Measurements from ENCODE around the gene UBR2. TPM values are rescaled to one million over a fixed set of nuclear protein-coding genes. Genes with fewer than 3 reads are reported as not detected.

Gene UBR2
- total and polyA plus RNA-seq, 9 of the 15 experiments (the other 6 are each of a cell fraction or from before 2014, with no cell fraction given) = 9.1 to 38.9 (median 23.4) TPM

- intact Hi-C loops (cut with micrococcal nuclease) = loop anchor here (2.0 to 5.0 kb wide), 4 partner anchors 180 to 330 kb away; partner anchors contain the start of gene RPL7L1
- Histone ChIP-seq H3K9me3 (replicated peaks; ENCODE audit: control insufficient read depth, insufficient read depth, low read depth, low read length) (no peaks in the 10 kb centered on the region), H4K20me1 (replicated peaks; ENCODE audit: control insufficient read depth, insufficient read depth, low read length) (no peaks in the 10 kb centered on the region), H3K79me2 (ENCODE audit: control insufficient read depth, insufficient read depth, low read length) (no peaks in the 10 kb centered on the region), H3K27ac (ENCODE audit: extremely low read depth, low read depth, low read length) (no peak overlapping the region), H3K27me3 (ENCODE audit: control insufficient read depth in 2 of 2, insufficient read depth in 2 of 2, low read length in 2 of 2) (peaks cover 0 to 4% of the 10 kb centered on the region in 2 experiments; a peak in 1 of 5 replicates), H3K9me1 (ENCODE audit: control insufficient read depth, insufficient read depth, low read length) (no peaks in the 10 kb centered on the region), H3K4me3 (peak overlapping the region; percentile 17), H3K4me2 (ENCODE audit: insufficient read depth, low read length) (peak overlapping the region; percentile 80), H2AFZ (ENCODE audit: low read depth, low read length) (peak overlapping the region; percentile 85), H3K9ac (ENCODE audit: insufficient read depth in 1 of 2, low read depth in 2 of 2, low read length in 2 of 2) (peak overlapping the region in 1 of 2 experiments; percentile 3; a peak in 1 of 4 replicates), H3K4me1 (replicated peaks in 1 of 2; ENCODE audit: control insufficient read depth in 2 of 2, insufficient read depth in 2 of 2, low read length in 2 of 2) (peaks cover 5 to 12% of the 10 kb centered on the region in 2 experiments; a peak in 3 of 5 replicates), H3K36me3 (ENCODE audit: control insufficient read depth, insufficient read depth, low read length) (no peaks in the 10 kb centered on the region)
- peak; percentile 70 for FAIRE-seq
- BruUV-seq (replicated peaks) = no TSS peak
- DNase-seq (ENCODE audit: extremely low read depth in 1 of 4, low spot score in 3 of 4) = peak; percentile 83 to 93 (median 92)
- in situ Hi-C loops (cut with MboI) = loop anchor here (25.0 kb wide), 1 partner anchor 235 kb away; no protein-coding TSS in a partner anchor
- POLR2A ChIA-PET = interaction anchor here (0.6 to 3.1 kb wide), 12 partner anchors 10 to 1040 kb away, joined by 3 to 16 read pairs (median 3); no protein-coding TSS in a partner anchor
- CTCF ChIA-PET (ENCODE audit: low intra/inter-chr PET ratio) = interaction anchor here (0.5 to 1.3 kb wide), 7 partner anchors 10 to 522 kb away, joined by 3 to 7 read pairs (median 3); no protein-coding TSS in a partner anchor
- ATAC-seq = peak; percentile 100
- 2% methylated on average over 27 of the region's 27 CpGs for WGBS (ENCODE audit: insufficient coverage, low coverage, missing lambda C conversion rate)
- TF ChIP-seq ZKSCAN1 (IDR thresholded peaks at IDR 0.05; ENCODE audit: low read depth, low read length) (0 out of 2 replicates have a peak, but pooled peaks have one; percentile 31), SMARCB1 (IDR thresholded peaks at IDR 0.05; ENCODE audit: insufficient read length, low read depth) (no peak), HINFP (tag; conservative IDR thresholded peaks at IDR 0.05; ENCODE audit: low read depth) (no peak), KDM1A (IDR thresholded peaks at IDR 0.05) (0 out of 4 replicates have a peak, but pooled peaks of 1 of the 2 experiments have one; percentile 15), MAX (CRISPR knock-in tag; IDR thresholded peaks at IDR 0.05) (no peak), MTA3 (IDR thresholded peaks at IDR 0.05; ENCODE audit: borderline replicate concordance) (peak; percentile 44; the same call in 1 of the 2 replicates), STAG1 (CRISPR knock-in tag; IDR thresholded peaks at IDR 0.05; ENCODE audit: borderline replicate concordance) (peak; percentile 95), CXXC5 (CRISPR knock-in tag; IDR thresholded peaks at IDR 0.05) (peak; percentile 44), HLTF (IDR thresholded peaks at IDR 0.05) (no peak), MAZ (CRISPR knock-in tag; conservative IDR thresholded peaks at IDR 0.05 in 1 of 2, IDR thresholded peaks at IDR 0.05 in 1 of 2) (peak; percentile 73 to 94), GABPB1 (CRISPR knock-in tag; IDR thresholded peaks at IDR 0.05) (peak; percentile 75), SAFB2 (IDR thresholded peaks at IDR 0.05; ENCODE audit: borderline replicate concordance, low read depth, low read length, severe bottlenecking) (no peak), SMAD3 (CRISPR knock-in tag; conservative IDR thresholded peaks at IDR 0.05) (0 out of 2 replicates have a peak, but pooled peaks have one; percentile 31), ILF3 (IDR thresholded peaks at IDR 0.05; ENCODE audit: borderline replicate concordance) (no peak), ERF (CRISPR knock-in tag; IDR thresholded peaks at IDR 0.05) (peak; percentile 30; the same call in 1 of the 2 replicates), SNRNP70 (optimal IDR thresholded peaks at IDR 0.05; ENCODE audit: low read depth, low read length) (peak; percentile 57), POU5F1 (IDR thresholded peaks at IDR 0.05; ENCODE audit: borderline replicate concordance, low read depth, low read length, partially characterized antibody) (no peak), PTBP1 (IDR thresholded peaks at IDR 0.05; ENCODE audit: low read depth, low read length) (no peak)
Measured at GRCh38 chr6:42547407-42548329, 16.2 kb upstream of the UBR2 start.
